ENCODE results near the gene P4HA2. TPM values are rescaled to one million over a fixed set of nuclear protein-coding genes. Genes with fewer than 3 reads are reported as not detected.

The P4HA2 gene
- total and polyA plus RNA-seq, 9 of the 15 experiments (the other 6 are each of a cell fraction or from before 2014, with no cell fraction given), result 9.6 to 50.0 (median 12.7) TPM

DNA sequence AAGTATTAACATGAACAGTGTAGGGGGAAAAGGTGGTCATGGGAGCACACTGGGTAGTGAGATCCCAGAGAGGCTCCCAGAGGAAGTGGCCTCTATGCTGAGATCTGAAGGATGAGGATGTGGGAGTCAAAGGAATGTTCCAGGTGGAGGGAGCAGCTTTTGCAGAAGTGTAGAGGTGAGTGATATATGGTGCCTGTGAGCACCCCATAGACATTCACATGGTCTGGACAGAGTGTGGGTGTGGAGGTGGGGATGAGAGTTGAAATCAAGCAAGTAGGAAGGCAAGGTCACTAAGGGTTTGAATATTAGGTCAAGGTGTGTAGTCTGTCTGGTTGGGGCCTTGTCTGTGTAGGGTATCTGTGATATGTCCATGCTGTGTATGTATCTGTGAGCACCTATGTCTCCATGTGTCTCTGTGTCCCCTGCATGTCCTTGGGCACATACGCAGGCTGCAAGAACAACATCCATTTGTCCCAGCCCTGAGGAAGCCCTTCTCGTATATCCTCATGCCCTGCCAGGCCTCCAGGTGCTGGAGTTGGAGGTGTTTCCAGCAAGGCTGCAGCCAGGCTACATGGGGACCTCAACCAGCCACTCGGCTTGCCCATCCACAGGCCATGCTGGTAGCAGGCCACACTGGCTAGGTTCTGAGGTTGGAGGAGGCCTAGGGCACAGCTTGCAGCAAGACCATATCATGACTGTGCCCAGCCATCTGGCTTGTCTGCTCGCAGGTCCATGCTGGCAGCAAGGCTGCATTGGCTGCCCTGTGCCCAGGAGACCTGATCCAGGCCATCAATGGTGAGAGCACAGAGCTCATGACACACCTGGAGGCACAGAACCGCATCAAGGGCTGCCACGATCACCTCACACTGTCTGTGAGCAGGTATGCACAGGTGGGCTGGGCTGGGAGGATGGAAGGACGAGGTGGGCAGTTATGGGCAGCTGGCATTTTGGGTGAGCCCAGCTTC is 34.5 kb upstream of the P4HA2 start:
- POLR2A ChIA-PET, result interaction anchor here (0.6 to 1.7 kb wide), 7 partner anchors 10 to 244 kb away, joined by 3 to 6 read pairs (median 3); partner anchors contain the start of genes P4HA2 and SLC22A4

More for the DNA sequence above, 34.5 kb upstream of the P4HA2 start:
- H3K79me2 ChIP-seq (ENCODE audit: control insufficient read depth, insufficient read depth, low read length), result peaks cover 36% of the 10 kb centered on the region
- H3K27me3 ChIP-seq (ENCODE audit: control insufficient read depth in 2 of 2, insufficient read depth in 2 of 2, low read length in 2 of 2), result no peaks in the 10 kb centered on the region
- H3K9ac ChIP-seq (ENCODE audit: insufficient read depth in 1 of 2, low read depth in 2 of 2, low read length in 2 of 2), result peak overlapping the region in 1 of 2 experiments; percentile 66; a peak in 2 of 4 replicates
- H3K36me3 ChIP-seq (ENCODE audit: control insufficient read depth, insufficient read depth, low read length), result peaks cover 22% of the 10 kb centered on the region; the same call in 2 of the 3 replicates
- CTCF ChIA-PET (ENCODE audit: low intra/inter-chr PET ratio), result no interaction called here
- DNase-seq (ENCODE audit: extremely low read depth in 1 of 4, low spot score in 3 of 4), result no peak
- TF ChIP-seq ZNF143 (CRISPR knock-in tag; IDR thresholded peaks at IDR 0.05) (no peak), KLF1 (tag; IDR thresholded peaks at IDR 0.05) (no peak), SREBF2 (CRISPR knock-in tag; IDR thresholded peaks at IDR 0.05) (no peak), ARNT (IDR thresholded peaks at IDR 0.05) (no peak), MTF1 (CRISPR knock-in tag; IDR thresholded peaks at IDR 0.05; ENCODE audit: borderline replicate concordance) (no peak)
- TF ChIP-seq, protein P1, sequence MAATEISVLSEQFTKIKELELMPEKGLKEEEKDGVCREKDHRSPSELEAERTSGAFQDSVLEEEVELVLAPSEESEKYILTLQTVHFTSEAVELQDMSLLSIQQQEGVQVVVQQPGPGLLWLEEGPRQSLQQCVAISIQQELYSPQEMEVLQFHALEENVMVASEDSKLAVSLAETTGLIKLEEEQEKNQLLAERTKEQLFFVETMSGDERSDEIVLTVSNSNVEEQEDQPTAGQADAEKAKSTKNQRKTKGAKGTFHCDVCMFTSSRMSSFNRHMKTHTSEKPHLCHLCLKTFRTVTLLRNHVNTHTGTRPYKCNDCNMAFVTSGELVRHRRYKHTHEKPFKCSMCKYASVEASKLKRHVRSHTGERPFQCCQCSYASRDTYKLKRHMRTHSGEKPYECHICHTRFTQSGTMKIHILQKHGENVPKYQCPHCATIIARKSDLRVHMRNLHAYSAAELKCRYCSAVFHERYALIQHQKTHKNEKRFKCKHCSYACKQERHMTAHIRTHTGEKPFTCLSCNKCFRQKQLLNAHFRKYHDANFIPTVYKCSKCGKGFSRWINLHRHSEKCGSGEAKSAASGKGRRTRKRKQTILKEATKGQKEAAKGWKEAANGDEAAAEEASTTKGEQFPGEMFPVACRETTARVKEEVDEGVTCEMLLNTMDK (IDR thresholded peaks at IDR 0.05; ENCODE audit: borderline replicate concordance, insufficient read depth, low read depth, low read length, poor library complexity, severe bottlenecking), result no peak
- TF ChIP-seq, protein P2, sequence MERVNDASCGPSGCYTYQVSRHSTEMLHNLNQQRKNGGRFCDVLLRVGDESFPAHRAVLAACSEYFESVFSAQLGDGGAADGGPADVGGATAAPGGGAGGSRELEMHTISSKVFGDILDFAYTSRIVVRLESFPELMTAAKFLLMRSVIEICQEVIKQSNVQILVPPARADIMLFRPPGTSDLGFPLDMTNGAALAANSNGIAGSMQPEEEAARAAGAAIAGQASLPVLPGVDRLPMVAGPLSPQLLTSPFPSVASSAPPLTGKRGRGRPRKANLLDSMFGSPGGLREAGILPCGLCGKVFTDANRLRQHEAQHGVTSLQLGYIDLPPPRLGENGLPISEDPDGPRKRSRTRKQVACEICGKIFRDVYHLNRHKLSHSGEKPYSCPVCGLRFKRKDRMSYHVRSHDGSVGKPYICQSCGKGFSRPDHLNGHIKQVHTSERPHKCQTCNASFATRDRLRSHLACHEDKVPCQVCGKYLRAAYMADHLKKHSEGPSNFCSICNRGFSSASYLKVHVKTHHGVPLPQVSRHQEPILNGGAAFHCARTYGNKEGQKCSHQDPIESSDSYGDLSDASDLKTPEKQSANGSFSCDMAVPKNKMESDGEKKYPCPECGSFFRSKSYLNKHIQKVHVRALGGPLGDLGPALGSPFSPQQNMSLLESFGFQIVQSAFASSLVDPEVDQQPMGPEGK (CRISPR knock-in tag; IDR thresholded peaks at IDR 0.05; ENCODE audit: borderline replicate concordance), result no peak
- H3K4me2 ChIP-seq (ENCODE audit: insufficient read depth, low read length), result no peak overlapping the region
- no peak overlapping the region for H3K4me3 ChIP-seq
- 0 out of 2 replicates have a peak, but pooled peaks cover 4% of the 10 kb centered on the region for H4K20me1 ChIP-seq (replicated peaks; ENCODE audit: control insufficient read depth, insufficient read depth, low read length)
- peaks cover 45 to 58% of the 10 kb centered on the region in 2 experiments for H3K4me1 ChIP-seq (replicated peaks in 1 of 2; ENCODE audit: control insufficient read depth in 2 of 2, insufficient read depth in 2 of 2, low read length in 2 of 2)
- H3K27ac ChIP-seq (ENCODE audit: extremely low read depth, low read depth, low read length), result no peak overlapping the region
- 78% methylated on average over 7 of the region's 7 CpGs for WGBS (ENCODE audit: insufficient coverage, low coverage, missing lambda C conversion rate)
- no peak overlapping the region for H2AFZ ChIP-seq (ENCODE audit: low read depth, low read length)
- no peaks in the 10 kb centered on the region for H3K9me1 ChIP-seq (ENCODE audit: control insufficient read depth, insufficient read depth, low read length)
- no peak for ATAC-seq
- intact Hi-C loops (cut with micrococcal nuclease), result no loop called here
- H3K9me3 ChIP-seq (replicated peaks; ENCODE audit: control insufficient read depth, insufficient read depth, low read depth, low read length), result no peaks in the 10 kb centered on the region; the same call in 1 of the 2 replicates
- in situ Hi-C loops (cut with MboI), result no loop called here
- FAIRE-seq, result peak; percentile 48
- BruUV-seq (replicated peaks), result no TSS peak

All from K562 (cell line).